Stimulated activated CD4-positive, alpha-beta T cell treated with anti-CD3 and anti-CD28 coated beads, Interleukin-2, amount 100 ng/mL, for 4 hours (primary cell): ENCODE measurements around the gene OAS2.

Source experiments
- DNase-seq: peaks from one replicate; pipeline ENCODE4 v3.0.0-alpha.2; 2020; ENCODE audit warnings: low read depth

OAS2 gene

DNA sequence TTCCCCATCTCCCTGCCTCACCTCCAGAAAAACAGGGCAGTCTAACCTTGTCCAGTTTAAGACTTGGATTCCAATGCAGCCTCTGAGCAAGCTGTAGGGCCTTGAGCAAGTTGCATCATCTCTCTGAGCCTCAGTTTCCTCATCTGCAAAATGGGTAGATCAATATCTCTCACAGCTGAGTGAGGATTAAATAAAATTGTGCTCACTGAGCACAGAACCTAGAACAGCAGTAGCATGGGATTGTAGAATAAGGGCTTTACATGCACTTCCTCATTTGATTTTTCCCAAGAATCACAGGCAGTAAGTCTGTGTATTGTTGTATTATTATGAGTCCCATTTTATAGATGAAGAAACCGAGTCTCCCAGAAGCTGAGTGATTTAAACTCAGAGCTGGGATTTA, 80.2 kb downstream of the OAS2 start:
- DNase-seq, result no peak

- DNase-seq, result no peak
These were observed 80.8 kb downstream of the OAS2 start for GRCh38 chr12:113059071-113059595.

GRCh38 chr12:113060336-113060960, 82.1 kb downstream of the OAS2 start:
- DNase-seq, result no peak

- no peak for DNase-seq
These were observed 82.9 kb downstream of the OAS2 start for GRCh38 chr12:113061061-113061694.
